DOHH2 (cell line): ENCODE measurements around the gene TMEM181.

Experiments used
- H3F3A ChIP-seq: fragments of 200-600 bp; sonication (generic), shearing (Covaris generic); 2 replicates; pipeline ENCODE4 v1.6.0; 2016; ENCODE audit warnings: antibody characterized with exemption, mild to moderate bottlenecking; ENCODE audit not compliant: control insufficient read depth, insufficient read depth
- H3K27ac ChIP-seq: fragments of 200-600 bp; sonication (generic); 2 replicates; pipeline ENCODE4 v1.5.1; 2014; ENCODE audit warnings: low read depth, mild to moderate bottlenecking, low read length, moderate library complexity
- H3K27me3 ChIP-seq: fragments of 200-600 bp; sonication (generic); 2 replicates; pipeline ENCODE4 v1.6.1; 2014; ENCODE audit warnings: mild to moderate bottlenecking, low read length, mixed read lengths; ENCODE audit not compliant: control insufficient read depth
- H3K36me3 ChIP-seq: fragments of 200-600 bp; sonication (generic); 2 replicates; pipeline ENCODE4 v1.6.1; 2014; ENCODE audit warnings: mild to moderate bottlenecking, low read length, moderate library complexity, mixed read lengths; ENCODE audit not compliant: control insufficient read depth
- H3K4me1 ChIP-seq: fragments of 200-600 bp; sonication (generic); 2 replicates; pipeline ENCODE4 v1.6.1; 2014; ENCODE audit warnings: mild to moderate bottlenecking, low read length, mixed read lengths; ENCODE audit not compliant: control insufficient read depth
- H3K4me2 ChIP-seq: fragments of 200-600 bp; sonication (generic); 2 replicates; pipeline ENCODE4 v1.6.0; 2014; ENCODE audit warnings: mild to moderate bottlenecking, low read length, moderate library complexity
- H3K4me3 ChIP-seq: fragments of 200-600 bp; sonication (generic); 2 replicates; pipeline ENCODE4 v1.5.1; 2014; ENCODE audit warnings: mild to moderate bottlenecking, low read length, mixed read lengths
- H3K79me2 ChIP-seq: fragments of 200-600 bp; sonication (generic); 2 replicates; pipeline ENCODE4 v1.6.1; 2014; ENCODE audit warnings: mild to moderate bottlenecking, low read length, mixed read lengths; ENCODE audit not compliant: control insufficient read depth
- H3K9me2 ChIP-seq: fragments of 200-600 bp; sonication (generic); replicated peaks from 2 replicates; pipeline ENCODE4 v1.6.1; 2014; ENCODE audit warnings: mild to moderate bottlenecking, low read length, mixed read lengths; ENCODE audit not compliant: control insufficient read depth
- H3K9me3 ChIP-seq: fragments of 200-600 bp; sonication (generic); 2 replicates; pipeline ENCODE4 v1.6.1; 2014; ENCODE audit warnings: antibody characterized with exemption, low read length, mixed read lengths; ENCODE audit not compliant: control insufficient read depth, insufficient read depth
- H4K20me1 ChIP-seq: fragments of 200-600 bp; sonication (generic); 2 replicates; pipeline ENCODE4 v1.6.0; 2014; ENCODE audit warnings: low read depth, mild to moderate bottlenecking, antibody characterized with exemption, low read length, moderate library complexity; ENCODE audit not compliant: control insufficient read depth, insufficient read depth
- CTCF ChIP-seq: fragments of 200-600 bp; sonication (generic); IDR thresholded peaks from one replicate; pipeline ENCODE4 v1.5.1; 2014; ENCODE audit warnings: antibody characterized with exemption, mild to moderate bottlenecking, low read depth, low read length; ENCODE audit not compliant: poor library complexity, severe bottlenecking
- EZH2phosphoT487 ChIP-seq: fragments of 200-600 bp; sonication (generic); IDR thresholded peaks from 2 replicates; pipeline ENCODE4 v1.6.1; 2017; ENCODE audit warnings: borderline replicate concordance, mild to moderate bottlenecking, antibody characterized with exemption, low read length, moderate library complexity, mixed read lengths

TMEM181 gene

GRCh38 chr6:158531566-158531965 is 28.3 kb upstream of the TMEM181 start:
- no peaks in the 10 kb centered on the region for H4K20me1 ChIP-seq
- H3K4me1 ChIP-seq, result no peaks in the 10 kb centered on the region
- no peaks in the 10 kb centered on the region for H3K27me3 ChIP-seq
- no peaks in the 10 kb centered on the region for H3K79me2 ChIP-seq
- TF ChIP-seq CTCF, result no peak
- no peak for TF ChIP-seq EZH2phosphoT487
- no peaks in the 10 kb centered on the region for H3K9me3 ChIP-seq
- H3F3A ChIP-seq, result no peaks in the 10 kb centered on the region
- H3K9me2 ChIP-seq, result no peaks in the 10 kb centered on the region
- H3K4me2 ChIP-seq, result no peak overlapping the region
- no peaks in the 10 kb centered on the region for H3K36me3 ChIP-seq
- no peak overlapping the region for H3K27ac ChIP-seq
- no peak overlapping the region for H3K4me3 ChIP-seq

GRCh38 chr6:158531970-158532369 is 27.9 kb upstream of the TMEM181 start:
- H3K4me3 ChIP-seq, result no peak overlapping the region
- no peaks in the 10 kb centered on the region for H3K36me3 ChIP-seq
- H3K9me2 ChIP-seq, result no peaks in the 10 kb centered on the region
- TF ChIP-seq CTCF (no peak), EZH2phosphoT487 (no peak)
- no peaks in the 10 kb centered on the region for H3K27me3 ChIP-seq
- no peaks in the 10 kb centered on the region for H3K9me3 ChIP-seq
- H3K4me2 ChIP-seq, result no peak overlapping the region
- H3K79me2 ChIP-seq, result no peaks in the 10 kb centered on the region
- no peaks in the 10 kb centered on the region for H3F3A ChIP-seq
- no peak overlapping the region for H3K27ac ChIP-seq
- no peaks in the 10 kb centered on the region for H4K20me1 ChIP-seq
- H3K4me1 ChIP-seq, result no peaks in the 10 kb centered on the region

- Histone ChIP-seq H3K4me2 (no peak overlapping the region), H4K20me1 (no peaks in the 10 kb centered on the region), H3K4me1 (no peaks in the 10 kb centered on the region)
Observed at GRCh38 chr6:158536084-158536890, 23.6 kb upstream of the TMEM181 start.

More at GRCh38 chr6:158536084-158536890, 23.6 kb upstream of the TMEM181 start:
- Histone ChIP-seq H3K36me3 (no peaks in the 10 kb centered on the region), H3F3A (no peaks in the 10 kb centered on the region), H3K9me2 (no peaks in the 10 kb centered on the region), H3K27me3 (peaks cover 14% of the 10 kb centered on the region), H3K27ac (no peak overlapping the region), H3K79me2 (no peaks in the 10 kb centered on the region), H3K4me3 (no peak overlapping the region), H3K9me3 (no peaks in the 10 kb centered on the region)
- TF ChIP-seq CTCF (no peak), EZH2phosphoT487 (no peak)
